GM12878 (cell line): ENCODE data around the gene NBEA. TPM values are rescaled to one million over a fixed set of nuclear protein-coding genes. Genes with fewer than 3 reads are reported as not detected.

Source experiments
- ATAC-seq: fragments of 200-7000 bp; cut with Tn5 transposase; 3 replicates; pipeline ENCODE4 v1.9.1; 2020; ENCODE audit warnings: mild to moderate bottlenecking, moderate library complexity
- BruUV-seq: library from RNA; stranded (reverse); fragments of 400-500 nt; replicated peaks from 2 replicates; lab custom pipeline; 2021; lab: Mats Ljungman, UMichigan
- CTCF ChIA-PET: fragments of 300-600 bp; sonication (Branson Sonifier 250); formaldehyde crosslinking; extraction: SDS; loops from one replicate; lab custom pipeline; 2021; ENCODE audit warnings: inconsistent platforms; lab: Yijun Ruan, JAX
- POLR2A ChIA-PET: fragments of 350-600 bp; formaldehyde crosslinking; extraction: SDS; loops from one replicate; lab custom pipeline; 2021; ENCODE audit warnings: inconsistent platforms; lab: Charles Lee
- RAD21 ChIA-PET: fragments of 300-600 bp; sonication (Branson Sonifier 250); formaldehyde crosslinking; loops from one replicate; lab custom pipeline; 2023; ENCODE audit warnings: antibody characterized with exemption; ENCODE audit not compliant: unreplicated experiment; lab: Charles Lee
- SMC1A ChIA-PET: fragments of 300-600 bp; sonication (Branson Sonifier 250); formaldehyde crosslinking; loops from one replicate; lab custom pipeline; 2023; ENCODE audit not compliant: unreplicated experiment, uncharacterized antibody; lab: Charles Lee
- DNase-seq: peaks from one replicate; pipeline ENCODE4 v3.0.0-alpha.2; 2011; ENCODE audit warnings: low read depth, low spot score
- FAIRE-seq: peaks from 3 replicates; lab custom pipeline; 2011; peaks lifted over from hg19 to GRCh38; lab: Jason Lieb, UNC
- H2AFZ ChIP-seq: 2 replicates; pipeline ENCODE4 v1.6.0; 2011; ENCODE audit warnings: low read depth, low read length, control low read depth; ENCODE audit not compliant: control insufficient read depth
- H3K27ac ChIP-seq: 2 replicates; pipeline ENCODE4 v1.5.1; 2011; ENCODE audit warnings: control low read depth; ENCODE audit not compliant: control insufficient read depth, insufficient read depth
- H3K27me3 ChIP-seq, 2 experiments: replicated peaks in 1 of 2; 2 replicates each; pipeline versions ENCODE4 v1.6.0 to v1.6.1; 2011; ENCODE audit warnings: low read length in 1 of 2; ENCODE audit not compliant: control insufficient read depth in 2 of 2, insufficient read depth in 2 of 2
- H3K36me3 ChIP-seq, 2 experiments: 2 replicates each; pipeline ENCODE4 v1.5.1; 2011; ENCODE audit warnings: low read length in 1 of 2; ENCODE audit not compliant: control insufficient read depth in 2 of 2, insufficient read depth in 2 of 2
- H3K4me1 ChIP-seq: 2 replicates; pipeline ENCODE4 v1.6.1; 2011; ENCODE audit warnings: mild to moderate bottlenecking, low read length, moderate library complexity, mixed read lengths; ENCODE audit not compliant: control insufficient read depth, insufficient read depth
- H3K4me2 ChIP-seq: 2 replicates; pipeline ENCODE4 v1.6.0; 2011; ENCODE audit warnings: control low read depth; ENCODE audit not compliant: control insufficient read depth, insufficient read depth
- H3K4me3 ChIP-seq: fragments of 200-600 bp; sonication (generic); 2 replicates; pipeline ENCODE4 v1.5.1; 2016
- H3K79me2 ChIP-seq: 2 replicates; pipeline ENCODE4 v1.6.0; 2011; ENCODE audit warnings: low read length; ENCODE audit not compliant: control insufficient read depth, insufficient read depth
- H3K9ac ChIP-seq: 2 replicates; pipeline ENCODE4 v1.8.0; 2011; ENCODE audit warnings: low read length, control low read depth, mixed read lengths; ENCODE audit not compliant: control insufficient read depth, insufficient read depth
- H3K9me3 ChIP-seq: replicated peaks from 3 replicates; pipeline ENCODE4 v1.5.1; 2011; ENCODE audit warnings: mild to moderate bottlenecking, low read length; ENCODE audit not compliant: control insufficient read depth, insufficient read depth
- H4K20me1 ChIP-seq: 2 replicates; pipeline ENCODE4 v1.6.0; 2011; ENCODE audit not compliant: control insufficient read depth, insufficient read depth
- EGR1 ChIP-seq, 2 experiments: IDR thresholded peaks; 1 replicate in 1 of 2; 2 replicates in 1 of 2; pipeline ENCODE4 v1.6.1; 2011 to 2012; ENCODE audit warnings: low read depth in 2 of 2, low read length in 2 of 2, borderline replicate concordance in 1 of 2, mild to moderate bottlenecking in 1 of 2, moderate library complexity in 1 of 2
- GABPA ChIP-seq: IDR thresholded peaks from 2 replicates; pipeline ENCODE4 v1.6.1; 2014; ENCODE audit warnings: antibody characterized with exemption, low read depth, mild to moderate bottlenecking, inconsistent platforms
- IRF3 ChIP-seq: fragments of 450-650 bp; IDR thresholded peaks from 2 replicates; pipeline ENCODE4 v1.6.1; 2014; ENCODE audit warnings: mild to moderate bottlenecking
- RB1 ChIP-seq: fragments of 450-650 bp; formaldehyde crosslinking; IDR thresholded peaks from 2 replicates; pipeline ENCODE4 v1.6.1; 2017; ENCODE audit warnings: mild to moderate bottlenecking, borderline replicate concordance
- SMAD5 ChIP-seq: IDR thresholded peaks from 2 replicates; pipeline ENCODE4 v1.6.1; 2016; ENCODE audit warnings: antibody characterized with exemption, low read depth
- SUPT20H ChIP-seq: IDR thresholded peaks from 2 replicates; pipeline ENCODE4 v1.6.1; 2011; ENCODE audit warnings: low read depth, mild to moderate bottlenecking, low read length, moderate library complexity, borderline replicate concordance; ENCODE audit not compliant: control insufficient read depth
- YY1 ChIP-seq: IDR thresholded peaks from 2 replicates; pipeline ENCODE4 v1.6.1; 2011; ENCODE audit warnings: low read depth, mild to moderate bottlenecking, low read length
- ZNF384 ChIP-seq: IDR thresholded peaks from 2 replicates; pipeline ENCODE4 v1.6.1; 2012; ENCODE audit warnings: low read depth, mild to moderate bottlenecking, low read length, improper control_type of control experiment, borderline replicate concordance
- WGBS: methylation state at CpG from one replicate; pipeline ENCODE4 v1.1.6; 2016; ENCODE audit warnings: low lambda C conversion rate; ENCODE audit not compliant: insufficient replicate concordance, insufficient coverage; ENCODE audit errors: missing lambda C conversion rate; 5-methylcytosine and 5-hydroxymethylcytosine counted together
- in situ Hi-C: fragments of 300-500 bp; cut with MboI; formaldehyde crosslinking; loops from 9 replicates; pipeline ENCODE4 v1.14.3; 2018; ENCODE audit warnings: mixed read lengths
- intact Hi-C: fragments of 100-400 bp; cut with micrococcal nuclease; formaldehyde crosslinking; loops from one replicate; pipeline ENCODE4 v1.14.2; 2022; ENCODE audit not compliant: unreplicated experiment
- polyA plus RNA-seq, 11 experiments: library from polyadenylated mRNA; depleted of rRNA in 4 of 11; unstranded in 6 of 11; stranded (reverse) in 5 of 11; fragments of >200 nt; fragmentation: Nextera tagmentation in 4 of 11; fragmentation: Illumina TruSeq in 1 of 11; extraction: Ambion mirVana in 4 of 11; extraction: Trizol in 1 of 11; gene quantifications; 1 replicate in 1 of 11; 2 replicates in 10 of 11; pipeline versions ENCODE4 v1.2.1 to v1.2.3, GENCODE V29; 2011 to 2016; ENCODE audit warnings: inconsistent platforms in 2 of 11, missing spikeins in 2 of 11, low read depth in 1 of 11
- total RNA-seq, 4 experiments: library from RNA; depleted of rRNA in 3 of 4; stranded (reverse); fragments of >200 nt in 3 of 4; fragmentation: Illumina TruSeq in 1 of 4; extraction: Trizol in 1 of 4; gene quantifications; 2 replicates each; pipeline versions ENCODE4 v1.2.1 to v1.2.3, GENCODE V29; 2013 to 2021

The NBEA gene
- total and polyA plus RNA-seq, 10 of the 15 experiments (the other 5 are each of a cell fraction or from before 2014, with no cell fraction given): 0.23 to 3.6 (median 0.55) TPM

- Histone ChIP-seq H3K79me2 (no peaks in the 10 kb centered on the region), H3K4me3 (no peak overlapping the region), H3K9ac (no peak overlapping the region), H3K36me3 (no peaks in the 10 kb centered on the region), H3K4me1 (peaks cover 14% of the 10 kb centered on the region)
- 86% methylated on average over 5 of the region's 5 CpGs for WGBS
- no peak for FAIRE-seq
- TF ChIP-seq IRF3 (no peak), EGR1 (IDR thresholded peaks at IDR 0.05; ENCODE audit: borderline replicate concordance in 1 of 2, low read depth in 2 of 2, low read length in 2 of 2) (no peak), YY1 (no peak), ZNF384 (no peak), RB1 (no peak), SUPT20H (no peak), SMAD5 (no peak), GABPA (no peak)
- TF ChIP-seq, all 136 proteins: peak for 0
- ChIA-PET CTCF (interaction anchor here (1.0 to 1.7 kb wide), 7 partner anchors 8 to 1616 kb away, joined by 3 to 10 read pairs (median 4); no protein-coding TSS in a partner anchor), RAD21 (interaction anchor here (0.6 to 2.2 kb wide), 5 partner anchors 579 to 1480 kb away, joined by 3 to 8 read pairs (median 6); no protein-coding TSS in a partner anchor), POLR2A (no interaction called here), SMC1A (interaction anchor here (1.0 to 2.5 kb wide), 4 partner anchors 20 to 1229 kb away, joined by 3 to 11 read pairs (median 6); no protein-coding TSS in a partner anchor)
- Histone ChIP-seq H4K20me1 (no peaks in the 10 kb centered on the region), H2AFZ (no peak overlapping the region), H3K27ac (no peak overlapping the region), H3K4me2 (no peak overlapping the region), H3K27me3 (no peaks in the 10 kb centered on the region), H3K9me3 (no peaks in the 10 kb centered on the region; the same call in 2 of the 3 replicates)
- BruUV-seq: no TSS peak
- DNase-seq (no peak), ATAC-seq (no peak)
- in situ Hi-C loops (loop anchor here (5.0 to 25.0 kb wide), 3 partner anchors 1074 to 1347 kb away; partner anchors contain the start of gene RFC3), intact Hi-C loops (loop anchor here (5.0 to 10.0 kb wide), 2 partner anchors 304 to 1082 kb away; no protein-coding TSS in a partner anchor)
Observed at GRCh38 chr13:35159041-35159440, 217.0 kb downstream of the NBEA start.
